Pancreas (tissue), 10 donors: ENCODE measurements around the gene ACTRT2. TPM values are rescaled to one million over a fixed set of nuclear protein-coding genes. Genes with fewer than 3 reads are reported as not detected.

Experiments
- ATAC-seq, 4 donors: fragments of 200-7000 bp; cut with Tn5 transposase; one replicate each; pipeline versions ENCODE4 v1.8.0 to v1.9.1; 2020; ENCODE audit warnings: mild to moderate bottlenecking in 4 of 4, moderate library complexity in 4 of 4
- DNase-seq, 6 donors: peaks; one replicate each; pipeline ENCODE4 v3.0.0-alpha.2; 2020
- FAIRE-seq: peaks from 2 replicates; lab custom pipeline; 2012; peaks lifted over from hg19 to GRCh38; lab: Jason Lieb, UNC
- H3K27ac ChIP-seq, 4 donors: fragments of 200-600 bp; sonication (generic); 1 replicate in 3 of 4; 2 replicates in 1 of 4; pipeline versions ENCODE4 v1.5.0 to v1.8.0; 2020
- H3K27me3 ChIP-seq, 4 donors: fragments of 200-600 bp; one replicate each; pipeline ENCODE4 v1.8.0; 2021
- H3K36me3 ChIP-seq, 3 donors: fragments of 200-600 bp; sonication (generic) in 1 of 3; one replicate each; pipeline versions ENCODE4 v1.5.0 to v1.8.0; 2020 to 2021
- H3K4me1 ChIP-seq, 3 donors: fragments of 200-600 bp; one replicate each; pipeline ENCODE4 v1.8.0; 2021
- H3K4me3 ChIP-seq, 4 donors: fragments of 200-600 bp; sonication (generic) in 2 of 4; one replicate each; pipeline versions ENCODE4 v1.5.0 to v1.8.0; 2020 to 2021
- H3K9me3 ChIP-seq, 4 donors: fragments of 200-600 bp; one replicate each; pipeline ENCODE4 v1.8.0; 2021
- CTCF ChIP-seq, 4 donors: fragments of 200-600 bp; sonication (generic) in 3 of 4; IDR thresholded peaks; one replicate each; pipeline versions ENCODE4 v1.5.0 to v1.8.0; 2021; ENCODE audit warnings: antibody characterized with exemption in 4 of 4
- WGBS, 2 donors: extraction: QIAGEN DNeasy Blood & Tissue Kit; methylation state at CpG; one replicate each; pipeline ENCODE4 v1.1.7; 2013; 5-methylcytosine and 5-hydroxymethylcytosine counted together
- intact Hi-C, 3 donors: fragments of 100-400 bp; cut with DNase I; formaldehyde crosslinking; loops; one replicate each; pipeline versions ENCODE4 v1.11.1 to v1.14.2; 2022
- polyA plus RNA-seq, 2 donors: library from polyadenylated mRNA; stranded (reverse); fragments of 200-250 nt; gene quantifications; one replicate each; pipeline ENCODE4 v1.2.3, GENCODE V29; 2013
- total RNA-seq, 6 donors: library from RNA; stranded (reverse); fragmentation: NEBNext Ultra II Directional in 4 of 6; extraction: Animal tissue kit (Norgen Biotek cat#: 25700) in 4 of 6; gene quantifications; one replicate each; pipeline versions ENCODE4 v1.2.1 to v1.2.4, GENCODE V29; 2021 to 2023
- donor health status: healthy with polysubstance abuse.
- donor health status: DM: no; HTN: no; CAD: no; lungs with moderate emphysema.
- donor health status: DM: no; HTN: no; CAD: no.
- donor health status: control.
- donor health status: control.
- donor health status: Bipolar disorder and iron deficiency.
- donor health status: DM: yes; HTN: yes; CAD: no.
- donor health status: DM: no; HTN: no; CAD: no.
- donor health status: DM: no; HTN: no; CAD: no.
- donor health status: DM: yes; HTN: yes; CAD: no.

The ACTRT2 gene
- total and polyA plus RNA-seq, 8 donors, result not detected

- FAIRE-seq (no peak), ATAC-seq (no peak), DNase-seq (no peak)
- 79 to 85% methylated on average over 7 of the region's 7 CpGs for WGBS, 2 donors
- H3K4me1 ChIP-seq, result peaks cover 12 to 15% (median 12%) of the 10 kb centered on the region in 3 donors
- intact Hi-C loops, result no loop called here
- H3K36me3 ChIP-seq, result no peaks in the 10 kb centered on the region
- no peak overlapping the region for H3K27ac ChIP-seq
- H3K4me3 ChIP-seq, result no peak overlapping the region
- no peaks in the 10 kb centered on the region for H3K27me3 ChIP-seq
- H3K9me3 ChIP-seq, result no peaks in the 10 kb centered on the region
- no peak for TF ChIP-seq CTCF (IDR thresholded peaks at IDR 0.05)
Observed at GRCh38 chr1:2977886-2978611, 43.2 kb upstream of the ACTRT2 start.

- ATAC-seq, result no peak
Observed at GRCh38 chr1:2978691-2979190, 42.5 kb upstream of the ACTRT2 start.

GRCh38 chr1:2979191-2980072, 41.8 kb upstream of the ACTRT2 start:
- no peaks in the 10 kb centered on the region for H3K27me3 ChIP-seq
- FAIRE-seq (no peak), ATAC-seq (no peak), DNase-seq (peak in 4 of 6 donors; percentile 6 to 69 (median 32))
- no peak overlapping the region for H3K4me3 ChIP-seq
- H3K36me3 ChIP-seq, result no peaks in the 10 kb centered on the region
- H3K4me1 ChIP-seq, result peaks cover 12 to 15% (median 12%) of the 10 kb centered on the region in 3 donors
- H3K9me3 ChIP-seq, result no peaks in the 10 kb centered on the region
- intact Hi-C loops, result no loop called here
- whole genome bisulfite sequencing, 2 donors, result 84 to 93% methylated on average over 37 to 38 of the region's 38 CpGs
- no peak overlapping the region for H3K27ac ChIP-seq
- no peak for TF ChIP-seq CTCF (IDR thresholded peaks at IDR 0.05)

More at GRCh38 chr1:2978691-2979190, 42.5 kb upstream of the ACTRT2 start:
- H3K27ac ChIP-seq, result no peak overlapping the region
- no peaks in the 10 kb centered on the region for H3K27me3 ChIP-seq
- intact Hi-C loops, result no loop called here
- DNase-seq, result peak in 2 of 6 donors; percentile 7 to 69
- no peak overlapping the region for H3K4me3 ChIP-seq
- no peak for FAIRE-seq
- 85 to 89% methylated on average over 11 of the region's 11 CpGs for WGBS, 2 donors
- TF ChIP-seq CTCF (IDR thresholded peaks at IDR 0.05), result no peak
- peaks cover 12 to 15% (median 12%) of the 10 kb centered on the region in 3 donors for H3K4me1 ChIP-seq
- no peaks in the 10 kb centered on the region for H3K9me3 ChIP-seq
- H3K36me3 ChIP-seq, result no peaks in the 10 kb centered on the region

- H3K9me3 ChIP-seq, result no peaks in the 10 kb centered on the region
- WGBS, 2 donors, result 73 to 77% methylated on average over 23 to 25 of the region's 25 CpGs
- no peaks in the 10 kb centered on the region for H3K27me3 ChIP-seq
- peak in 5 of 6 donors; percentile 4 to 57 (median 11) for DNase-seq
- no peaks in the 10 kb centered on the region for H3K36me3 ChIP-seq
- H3K4me3 ChIP-seq, result no peak overlapping the region
- FAIRE-seq, result no peak
- intact Hi-C loops, result no loop called here
- no peak overlapping the region for H3K27ac ChIP-seq
- no peak for ATAC-seq
- TF ChIP-seq CTCF (IDR thresholded peaks at IDR 0.05), result no peak
- peaks cover 7 to 12% (median 10%) of the 10 kb centered on the region in 3 donors for H3K4me1 ChIP-seq
Observed at GRCh38 chr1:2980073-2980791, 41.0 kb upstream of the ACTRT2 start.
